ENCODE results near the gene RIBC2.
A peak's percentile ranks its signal among the peaks of the same experiment; 100 is the strongest.
"Not testable (repeated sequence)": the region's sequence is repeated elsewhere in the genome, so short reads cannot be mapped to it uniquely, and the experiment has no call there.

Gene RIBC2

DNA sequence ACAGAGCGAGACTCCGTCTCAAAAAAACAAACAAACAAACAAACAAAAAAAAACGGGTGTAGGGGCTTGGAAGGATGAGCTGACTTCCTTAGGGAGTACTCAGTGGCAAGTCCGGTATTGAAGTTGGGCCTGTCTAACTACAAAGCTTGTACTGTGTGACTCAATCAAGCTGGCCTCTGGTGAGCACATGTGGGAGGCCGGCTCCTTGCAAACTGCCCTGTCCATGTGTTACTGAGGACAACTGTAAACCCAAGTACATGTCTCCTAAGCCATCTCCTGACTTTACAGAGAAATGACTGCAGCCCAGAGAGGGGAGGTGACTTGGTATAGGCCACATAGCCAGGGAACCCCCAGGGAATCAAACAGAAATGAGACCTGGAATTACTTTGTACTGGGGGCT is 11.6 kb downstream of the RIBC2 start:
- DNase-seq (ENCODE audit: low spot score): no peak

DNA sequence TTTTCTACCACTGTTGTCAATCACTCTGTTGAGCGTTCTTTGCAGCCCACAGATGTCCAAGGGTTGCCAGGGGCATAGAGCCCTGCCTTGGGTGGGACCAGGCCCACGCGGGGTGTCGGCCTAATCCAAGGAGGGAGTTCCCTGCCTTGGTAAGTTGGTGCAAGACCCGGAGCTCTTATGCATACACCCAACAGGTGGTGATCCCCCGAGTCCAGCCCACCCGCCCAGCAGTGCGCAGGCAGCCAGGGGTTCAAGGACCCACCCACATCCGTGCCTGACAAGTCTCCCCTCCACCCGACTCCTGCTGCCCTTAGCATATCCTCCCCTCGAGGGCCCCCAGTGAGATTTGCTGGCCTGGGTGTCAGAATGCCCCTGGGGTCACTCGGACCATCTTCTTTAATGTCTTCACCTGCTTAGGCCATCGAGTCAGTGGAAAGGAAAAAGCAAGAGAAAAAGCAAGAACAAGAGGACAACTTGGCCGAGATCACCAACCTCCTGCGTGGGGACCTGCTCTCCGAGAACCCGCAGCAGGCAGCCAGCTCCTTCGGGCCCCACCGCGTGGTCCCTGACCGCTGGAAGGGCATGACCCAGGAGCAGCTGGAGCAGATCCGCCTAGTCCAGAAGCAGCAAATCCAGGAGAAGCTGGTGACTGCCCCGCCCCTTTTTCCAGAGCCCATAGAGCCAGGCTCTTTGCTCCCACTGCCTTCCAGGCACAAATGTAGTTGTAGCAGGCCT is 12.2 kb downstream of the RIBC2 start:
- no peak for DNase-seq (ENCODE audit: low spot score)

DNA sequence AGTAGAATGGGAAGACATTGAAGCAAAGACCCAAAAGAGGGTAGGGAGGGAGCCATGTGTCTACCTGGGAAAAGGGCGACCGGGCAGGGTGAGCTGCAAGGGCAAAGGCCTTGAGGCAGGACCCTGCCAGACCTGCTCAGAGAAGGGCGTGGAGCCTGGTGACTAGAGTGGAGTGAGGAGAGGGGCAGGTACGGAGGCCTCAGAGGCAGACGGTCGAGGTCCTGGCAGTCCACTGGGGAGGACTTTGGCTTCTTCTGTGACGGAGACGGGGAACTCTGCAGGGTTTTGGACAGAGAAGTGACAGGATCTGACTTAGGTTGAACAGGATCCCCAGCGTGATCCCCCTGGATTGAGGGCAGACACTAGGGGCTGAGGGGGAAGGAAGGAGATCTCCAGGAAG is 12.9 kb downstream of the RIBC2 start:
- no peak for DNase-seq (ENCODE audit: low spot score)

DNA sequence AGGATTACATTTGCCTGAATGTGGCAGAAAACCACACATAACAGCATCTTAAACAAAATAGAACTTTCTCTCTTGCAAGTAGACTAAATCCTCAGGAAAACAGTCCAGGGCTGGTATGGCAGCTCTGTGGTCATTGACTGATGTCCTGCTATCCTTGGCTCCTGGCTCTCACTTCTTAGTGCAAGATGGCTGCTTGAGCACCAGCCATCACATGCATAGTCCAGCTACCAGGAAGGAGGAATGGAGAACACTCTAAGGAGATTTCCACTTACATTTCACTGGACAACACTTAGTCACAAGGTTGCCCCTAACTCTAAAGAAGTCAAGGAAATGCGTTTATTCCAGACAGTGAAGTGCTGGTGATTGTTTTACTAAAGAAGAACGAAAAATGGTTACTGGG is 13.6 kb downstream of the RIBC2 start:
- DNase-seq (ENCODE audit: low spot score): no peak

DNA sequence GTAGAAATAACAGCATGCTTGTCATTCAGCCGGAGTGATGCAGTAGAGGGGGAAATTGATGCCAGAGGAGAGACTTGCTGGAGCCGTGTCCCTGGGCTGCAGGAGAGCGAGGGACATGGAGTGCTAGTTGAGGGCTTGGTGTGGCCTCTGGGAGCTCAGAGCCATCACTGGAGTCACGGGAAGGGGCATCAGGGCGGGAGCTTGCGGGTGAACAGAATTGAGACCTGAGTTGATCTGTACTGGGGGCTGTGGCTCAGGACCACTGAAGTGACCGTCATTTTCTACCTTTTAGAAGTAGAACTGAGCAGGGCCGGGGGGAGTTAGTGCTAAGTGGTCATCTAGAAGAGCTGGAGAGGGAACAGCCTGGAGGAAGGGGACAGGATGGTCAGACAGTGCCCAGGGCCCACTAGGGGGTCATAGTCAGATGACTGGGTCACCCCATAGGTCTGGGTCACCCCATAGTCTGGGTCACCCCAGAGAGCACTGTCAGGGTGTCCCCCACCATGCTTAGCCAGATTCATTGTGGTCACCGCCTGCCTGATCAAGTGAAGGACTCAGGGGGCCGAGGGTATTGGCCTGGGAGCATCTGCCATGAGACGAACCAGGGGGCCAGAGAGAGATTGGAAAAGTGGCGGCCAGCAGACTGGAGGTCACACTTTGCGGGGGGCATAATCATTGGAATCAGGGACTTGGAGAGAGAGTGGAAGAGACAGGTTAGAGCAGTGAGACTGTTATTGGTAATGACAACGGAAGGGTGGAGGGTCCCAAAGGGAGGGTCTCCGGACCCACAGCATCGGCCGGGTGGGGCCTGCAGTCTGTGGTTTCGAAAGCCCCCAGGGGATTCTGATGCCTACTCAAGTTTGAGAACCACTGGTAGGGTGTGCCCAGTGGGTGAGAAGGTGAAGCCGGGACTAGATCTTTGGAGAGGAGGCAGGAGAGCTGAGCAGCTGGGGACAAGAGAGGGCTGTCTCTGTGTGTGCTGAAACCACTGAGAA is 15.2 kb downstream of the RIBC2 start:
- DNase-seq (ENCODE audit: low spot score): no peak

DNA sequence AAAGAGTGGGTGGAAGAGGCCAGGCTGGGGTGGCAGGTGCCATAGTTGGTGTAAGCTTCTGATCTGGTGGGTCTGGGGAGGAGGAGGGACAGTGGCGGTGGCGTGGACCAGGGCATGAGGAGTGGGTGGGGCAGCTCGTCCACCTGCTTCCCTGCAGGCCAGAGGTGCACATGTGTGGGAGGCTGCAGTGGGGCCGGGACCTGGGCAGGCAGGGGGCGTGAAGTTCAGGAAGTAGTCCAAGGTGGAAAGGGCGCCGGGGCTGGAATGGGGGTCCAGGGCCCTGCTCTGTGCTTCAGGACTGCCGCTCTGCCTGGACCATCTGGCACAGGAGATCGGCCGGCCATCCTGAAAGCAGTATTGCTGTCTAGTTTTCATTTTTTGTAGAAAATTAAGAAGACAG is 15.9 kb downstream of the RIBC2 start:
- no peak for DNase-seq (ENCODE audit: low spot score)

DNA sequence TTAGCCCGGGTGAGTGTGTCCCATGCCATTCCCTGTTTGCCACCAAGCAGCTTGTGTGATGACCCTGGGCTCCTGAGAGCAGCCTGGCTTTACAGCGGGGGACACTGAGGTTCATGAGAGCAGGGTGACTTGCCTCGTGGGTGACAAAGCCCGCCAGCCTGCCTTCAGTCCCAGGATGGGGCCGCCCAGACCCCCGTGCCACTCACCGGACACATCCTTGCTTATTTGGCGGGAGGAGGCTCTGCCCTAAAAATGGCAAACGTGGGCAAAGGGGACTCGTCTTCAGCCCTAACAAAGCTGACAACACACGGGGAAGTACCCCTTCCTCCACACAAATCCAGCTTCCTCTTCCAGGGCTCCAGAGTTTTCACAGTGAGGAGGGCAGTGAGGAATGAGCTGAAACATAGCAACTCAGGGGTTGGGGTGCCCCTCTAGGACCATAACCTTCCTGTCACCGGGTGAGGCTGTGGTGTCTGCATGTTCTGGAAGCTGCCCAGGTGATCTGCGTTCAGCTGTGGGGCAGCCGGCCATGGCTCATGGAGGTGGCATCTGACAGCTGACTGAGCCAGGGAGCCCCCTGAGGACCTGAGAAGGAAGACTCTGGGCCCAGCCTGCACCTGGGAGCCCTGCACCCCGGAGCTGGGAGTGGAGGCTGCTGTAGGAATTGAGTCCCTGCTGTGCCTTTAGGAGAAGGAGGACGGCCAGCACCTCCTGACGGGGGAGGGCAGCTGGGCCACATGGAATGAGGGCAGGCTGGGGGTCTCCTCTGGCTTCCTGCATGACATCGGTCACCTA is 16.7 kb downstream of the RIBC2 start:
- no peak for DNase-seq (ENCODE audit: low spot score)

DNA sequence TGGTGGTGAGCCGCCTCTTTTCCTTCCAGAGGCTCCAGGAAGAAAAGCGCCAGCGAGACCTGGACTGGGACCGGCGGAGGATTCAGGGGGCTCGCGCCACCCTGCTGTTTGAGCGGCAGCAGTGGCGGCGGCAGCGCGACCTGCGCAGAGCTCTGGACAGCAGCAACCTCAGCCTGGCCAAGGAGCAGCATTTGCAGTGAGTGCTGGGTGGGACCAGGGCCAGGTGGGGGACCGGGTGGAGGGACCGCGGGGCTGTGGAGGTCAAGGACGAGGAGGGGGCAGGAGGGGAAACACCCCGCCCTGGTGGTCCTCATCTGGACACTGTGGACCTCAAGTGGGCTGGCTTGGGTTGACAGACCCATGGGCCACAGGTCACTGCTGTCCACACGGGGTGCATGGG is 17.4 kb downstream of the RIBC2 start:
- DNase-seq (ENCODE audit: low spot score): no peak

DNA sequence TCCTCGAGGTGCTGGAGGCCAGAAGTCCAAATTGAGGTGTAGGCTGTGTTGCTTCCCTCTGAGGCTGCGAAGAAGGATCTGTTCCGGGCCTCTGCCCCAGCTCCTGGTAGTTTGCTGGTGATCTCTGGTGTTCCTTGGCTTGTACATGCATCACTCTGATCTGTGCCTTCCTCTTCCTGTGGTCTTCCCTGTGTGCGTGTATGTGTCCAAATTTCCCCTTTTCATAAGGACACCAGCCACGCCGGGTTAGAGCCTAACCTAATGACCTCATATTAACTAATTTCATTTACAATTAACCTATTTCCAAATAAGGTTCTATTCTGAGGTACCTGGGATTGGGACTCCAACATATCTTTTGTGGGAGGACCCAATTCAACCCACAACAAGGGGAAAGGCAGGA is 21.5 kb downstream of the RIBC2 start:
- no peak for DNase-seq (ENCODE audit: low spot score)

DNA sequence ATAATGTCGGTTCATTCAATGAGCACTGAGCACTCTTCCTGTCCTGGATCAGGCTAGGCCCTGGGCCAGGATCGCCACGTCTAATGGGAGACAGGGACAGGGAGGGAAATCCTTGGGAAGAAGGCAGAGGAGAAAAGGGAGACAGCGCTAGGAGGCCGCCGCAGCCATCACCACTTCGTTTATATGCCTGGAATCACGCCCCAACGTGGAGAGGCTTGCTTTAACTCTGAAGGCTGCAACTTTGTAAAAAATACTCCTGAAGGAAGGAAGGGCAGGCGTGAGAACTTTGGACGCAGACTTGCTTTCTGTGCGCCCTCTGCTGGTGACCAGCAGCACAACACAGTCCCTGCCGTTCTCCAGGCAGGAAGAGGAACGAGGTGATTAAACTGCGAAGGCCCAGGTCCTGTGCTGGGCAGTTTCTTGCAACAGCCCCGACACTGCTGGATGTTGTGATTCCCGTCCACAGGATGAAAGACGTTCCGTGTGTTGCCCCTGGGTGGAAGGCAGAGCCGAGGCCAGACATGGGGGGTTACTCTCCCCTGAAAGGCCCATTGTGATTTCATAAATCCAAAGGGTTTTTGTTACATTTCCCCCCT is 22.1 kb downstream of the RIBC2 start:
- peak; percentile 86 for DNase-seq (ENCODE audit: low spot score)

DNA sequence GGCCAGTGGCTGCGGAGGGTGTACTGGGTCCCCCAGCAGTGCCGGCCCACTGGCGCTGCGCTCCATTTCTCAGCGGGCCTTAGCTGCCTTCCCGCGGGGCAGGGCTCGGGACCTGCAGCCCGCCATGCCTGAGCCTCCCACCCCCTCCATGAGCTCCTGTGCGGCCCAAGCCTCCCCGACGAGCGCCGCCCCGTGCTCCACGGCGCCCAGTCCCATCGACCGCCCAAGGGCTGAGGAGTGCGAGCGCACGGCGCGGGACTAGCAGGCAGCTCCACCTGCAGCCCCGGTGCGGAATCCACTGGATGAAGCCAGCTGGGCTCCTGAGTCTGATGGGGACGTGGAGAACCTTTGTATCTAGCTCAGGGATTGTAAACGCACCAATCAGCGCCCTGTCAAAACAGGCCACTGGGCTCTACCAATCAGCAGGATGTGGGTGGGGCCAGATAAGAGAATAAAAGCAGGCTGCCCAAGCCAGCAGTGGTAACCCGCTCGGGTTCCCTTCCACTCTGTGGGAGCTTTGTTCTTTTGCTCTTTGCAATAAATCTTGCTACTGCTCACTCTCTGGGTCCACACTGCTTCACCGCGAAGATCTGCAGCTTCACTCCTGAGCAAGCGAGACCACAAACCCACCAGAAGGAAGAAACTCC is 23.5 kb downstream of the RIBC2 start:
- not testable (repeated sequence) for DNase-seq (ENCODE audit: low spot score)

DNA sequence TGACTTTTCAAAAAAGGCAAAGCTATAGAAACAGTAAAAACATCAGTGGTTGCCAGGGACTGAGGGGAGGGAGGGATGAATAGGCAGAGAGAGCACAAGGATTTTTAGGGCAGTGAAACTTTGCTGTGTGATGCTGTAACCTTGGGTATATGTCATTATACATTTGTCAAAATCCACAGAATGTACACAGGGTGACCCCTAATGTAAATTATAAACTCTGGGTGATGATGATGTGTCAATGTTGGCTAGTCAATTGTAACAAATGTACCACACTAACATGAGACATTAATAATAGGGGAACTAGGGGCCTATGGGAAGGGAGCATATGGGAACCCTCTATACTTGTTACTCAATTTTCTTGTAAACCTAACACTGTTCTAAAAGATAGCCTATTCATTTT is 24.8 kb downstream of the RIBC2 start:
- no peak for DNase-seq (ENCODE audit: low spot score)

DNA sequence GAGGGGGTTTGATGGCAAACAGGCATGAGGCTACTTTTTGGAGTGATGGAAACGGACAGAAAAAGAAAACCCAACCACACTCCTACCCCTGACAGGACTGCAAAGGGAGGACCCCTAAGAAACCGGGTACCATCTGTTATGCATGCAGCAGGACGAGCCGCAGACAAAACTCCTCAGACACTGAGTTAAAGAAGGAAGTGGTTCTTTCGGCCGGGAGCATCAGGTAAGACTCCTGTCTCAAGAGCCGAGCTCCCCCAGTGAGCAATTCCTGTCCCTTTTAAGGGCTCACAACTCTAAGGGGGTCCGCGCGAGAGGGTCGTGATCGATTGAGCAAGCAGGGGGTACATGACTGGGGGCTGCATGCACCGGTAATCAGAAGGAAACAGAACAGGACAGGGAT is 27.2 kb downstream of the RIBC2 start:
- not testable (repeated sequence) for DNase-seq (ENCODE audit: low spot score)

DNA sequence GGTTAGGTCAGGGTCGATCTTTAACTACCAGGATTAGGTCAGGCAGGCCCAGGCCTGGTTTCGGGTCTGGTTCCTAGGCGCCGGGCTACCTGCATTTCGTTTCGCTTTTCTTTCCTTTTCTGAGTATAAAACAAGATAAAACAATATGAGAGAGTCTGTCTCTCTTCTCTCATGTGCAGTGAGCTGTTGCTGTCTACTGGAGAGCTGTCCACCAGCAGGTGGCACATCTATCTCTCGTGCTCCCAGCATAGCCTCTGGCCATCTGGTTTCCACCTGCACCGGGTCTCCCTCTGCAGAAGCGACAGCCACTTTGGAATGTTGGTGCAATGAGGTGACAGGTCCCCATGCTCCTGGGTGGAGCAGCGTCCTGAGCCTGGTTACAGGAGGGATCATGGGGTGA is 27.6 kb downstream of the RIBC2 start:
- no peak for DNase-seq (ENCODE audit: low spot score)

DNA sequence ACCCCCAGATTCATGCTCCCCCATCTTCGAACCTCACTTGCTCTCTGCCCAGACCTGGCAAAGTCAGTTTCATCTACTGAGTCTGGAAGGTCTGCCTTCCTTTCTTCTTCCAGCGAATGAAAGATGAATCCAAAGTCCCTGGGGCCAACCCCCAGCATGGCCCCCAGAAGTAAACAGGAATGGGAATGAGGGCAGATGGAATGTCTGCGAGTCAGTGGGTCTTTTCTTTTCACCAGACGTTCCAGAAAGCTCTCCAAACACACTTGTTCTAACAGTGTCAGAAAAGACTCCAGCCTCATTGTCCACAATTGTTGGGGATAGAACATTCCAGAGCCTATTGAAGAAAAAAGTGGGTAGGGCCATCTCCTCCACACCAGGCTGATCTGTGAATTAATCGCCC is 28.6 kb downstream of the RIBC2 start:
- no peak for DNase-seq (ENCODE audit: low spot score)

DNA sequence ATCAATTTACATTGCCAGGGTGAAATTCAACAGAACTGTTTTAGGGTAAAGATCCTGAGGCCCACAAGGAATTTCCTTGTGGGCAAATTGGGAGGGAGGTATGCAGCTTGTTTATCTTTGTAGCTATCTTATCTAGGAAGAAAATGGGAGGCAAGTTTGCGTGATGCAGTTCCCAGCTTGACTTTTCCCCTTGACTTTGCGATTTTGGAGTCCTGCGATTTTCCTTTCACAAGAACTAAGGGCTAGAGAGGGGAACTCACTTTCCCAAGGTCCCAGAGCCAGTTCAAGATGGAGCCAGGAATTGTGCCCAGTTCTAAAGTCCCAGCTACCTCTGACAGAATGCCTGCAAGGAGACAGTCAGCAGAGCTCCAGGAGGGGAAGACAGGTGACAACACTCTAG is 30.7 kb downstream of the RIBC2 start:
- no peak for DNase-seq (ENCODE audit: low spot score)

DNA sequence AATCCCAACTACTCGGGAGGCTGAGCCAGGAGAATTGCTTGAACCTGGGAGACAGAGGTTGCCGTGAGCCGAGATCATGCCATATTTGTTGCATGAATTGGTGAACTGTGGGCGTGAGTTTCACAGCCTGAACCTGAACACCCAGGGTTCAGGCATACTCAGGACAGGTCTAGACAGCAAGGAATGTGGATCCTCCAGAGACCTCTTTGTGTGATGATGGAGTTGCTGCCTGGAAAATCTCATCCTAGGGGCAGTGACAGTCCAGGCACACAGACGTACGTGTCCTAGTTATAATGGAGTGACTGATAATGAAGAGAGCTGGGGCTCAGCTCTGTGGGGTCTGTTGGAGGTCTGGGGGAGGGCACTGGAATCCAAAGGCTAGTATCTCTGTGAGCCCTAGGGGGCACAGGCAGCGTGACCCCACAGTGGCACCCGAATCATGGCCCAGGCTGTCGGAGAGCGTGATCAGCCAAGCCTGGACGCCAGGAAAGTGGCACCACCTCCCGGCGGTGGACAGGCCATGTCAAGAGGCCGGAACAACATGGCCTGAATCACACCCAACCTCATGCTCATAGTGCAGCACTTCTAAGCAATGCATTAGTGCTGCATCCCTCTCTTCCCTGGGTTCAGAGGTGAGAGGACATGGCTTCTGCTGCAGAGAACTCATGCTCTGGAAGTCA is 31.7 kb downstream of the RIBC2 start:
- DNase-seq (ENCODE audit: low spot score): no peak

DNA sequence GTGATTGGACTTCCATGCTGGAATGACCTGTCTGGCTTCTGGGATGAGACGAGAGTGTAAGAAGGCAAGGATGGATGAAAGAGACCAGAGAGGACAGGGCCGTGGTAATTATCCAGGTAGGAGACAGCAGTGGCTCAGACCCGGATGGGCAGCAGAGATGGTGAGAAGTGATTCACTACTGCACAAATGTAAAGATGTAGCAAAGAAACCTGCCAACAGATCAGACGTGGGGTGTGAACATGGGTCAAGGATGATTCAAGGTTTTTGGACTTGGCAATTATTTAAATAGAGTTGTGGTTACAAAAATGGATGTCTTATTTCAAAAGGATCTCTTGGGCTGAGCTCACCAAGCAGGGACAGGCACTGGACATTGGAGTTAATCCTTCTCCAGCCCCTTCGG is 32.7 kb downstream of the RIBC2 start:
- DNase-seq (ENCODE audit: low spot score): no peak

DNA sequence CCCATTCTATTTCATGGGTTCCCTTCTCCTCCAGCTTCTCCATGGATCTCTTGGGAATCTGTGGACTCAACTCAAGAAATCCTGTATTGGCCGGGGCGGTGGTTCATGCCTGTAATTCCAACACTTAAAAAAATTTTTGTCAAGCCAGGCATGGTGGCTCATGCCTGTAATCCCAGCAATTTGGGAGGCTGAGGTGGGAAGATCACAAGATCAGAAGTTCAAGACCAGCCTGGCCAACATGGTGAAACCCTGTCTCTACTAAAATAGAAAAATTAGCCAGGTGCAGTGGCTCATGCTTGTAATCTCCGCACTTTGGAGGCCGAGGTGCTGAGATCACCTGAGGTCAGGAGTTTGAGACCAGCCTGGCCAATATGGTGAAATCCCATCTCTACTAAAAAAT is 34.1 kb downstream of the RIBC2 start:
- not testable (repeated sequence) for DNase-seq (ENCODE audit: low spot score)

DNA sequence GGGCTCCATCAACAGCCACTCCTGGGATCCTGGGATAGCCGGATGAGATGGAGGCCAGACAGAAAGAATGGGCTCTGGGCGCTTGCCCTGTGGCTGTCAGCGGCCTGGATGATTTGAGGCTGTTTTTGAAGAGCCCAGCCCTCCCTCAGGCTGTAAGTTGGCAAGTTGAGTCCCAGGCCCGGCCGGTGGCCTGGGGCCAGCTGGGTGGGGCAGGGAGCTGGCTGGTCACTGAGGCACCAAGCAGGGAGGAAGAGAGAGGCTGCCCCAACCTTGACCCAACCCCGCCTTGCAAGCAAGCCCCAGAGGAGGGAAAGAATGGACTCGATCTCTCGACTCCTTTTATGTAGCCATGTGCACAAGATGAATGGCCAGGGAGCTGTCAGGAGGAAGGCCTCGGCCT is 34.9 kb downstream of the RIBC2 start:
- no peak for DNase-seq (ENCODE audit: low spot score)

DNA sequence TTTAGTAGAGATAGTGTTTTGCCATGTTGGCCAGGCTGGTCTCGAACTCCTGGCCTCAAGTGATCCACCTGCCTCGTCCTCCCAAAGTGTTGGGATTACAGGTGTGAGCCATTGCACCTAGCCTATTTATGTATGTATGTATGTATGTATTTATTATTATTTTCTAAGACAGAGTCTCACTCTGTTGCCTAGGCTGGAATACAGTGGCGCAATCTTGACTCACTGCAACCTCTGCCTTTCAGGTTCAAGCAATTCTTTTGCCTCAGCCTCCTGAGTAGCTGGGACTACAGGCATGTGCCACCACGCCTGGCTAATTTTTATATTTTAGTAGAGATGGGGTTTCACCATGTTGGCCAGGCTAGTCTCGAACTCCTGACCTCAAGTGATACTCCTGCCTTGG is 35.9 kb downstream of the RIBC2 start:
- DNase-seq (ENCODE audit: low spot score): not testable (repeated sequence)

Measured in ecto neural progenitor cell (in vitro differentiated cells).